ENCODE results near the gene PCSK6. TPM values are rescaled to one million over a fixed set of nuclear protein-coding genes. Genes with fewer than 3 reads are reported as not detected.

Gene PCSK6
- total and polyA plus RNA-seq, 2 donors from 2014 or later, result 3.8 to 7.3 TPM

GRCh38 chr15:101309436-101310160 lies 179.9 kb downstream of the PCSK6 start:
- Histone ChIP-seq H3K36me3 (ENCODE audit: control insufficient read depth in 2 of 3, insufficient read depth in 3 of 3, low read length in 3 of 3) (no peaks in the 10 kb centered on the region), H3K4me3 (ENCODE audit: low read length in 3 of 3) (no peak overlapping the region), H3K9me3 (ENCODE audit: control insufficient read depth in 2 of 3, insufficient read depth in 1 of 3, low read length in 3 of 3) (no peaks in the 10 kb centered on the region), H3K27me3 (ENCODE audit: control insufficient read depth, insufficient read depth, low read length) (no peaks in the 10 kb centered on the region), H3K4me1 (ENCODE audit: control insufficient read depth in 2 of 3, insufficient read depth in 2 of 3, low read depth in 1 of 3, low read length in 3 of 3) (no peaks in the 10 kb centered on the region), H3K9ac (ENCODE audit: low read length in 3 of 3) (no peak overlapping the region), H3K27ac (ENCODE audit: low read depth in 2 of 2, low read length in 2 of 2) (no peak overlapping the region)
- peak in 3 of 5 donors; percentile 6 to 60 (median 22) for DNase-seq
- intact Hi-C loops (cut with DNase I), result loop anchor here (10.0 kb wide), 1 partner anchor 55 kb away; no protein-coding TSS in a partner anchor
- FAIRE-seq, result no peak
- TF ChIP-seq CTCF (IDR thresholded peaks at IDR 0.05; ENCODE audit: borderline replicate concordance, extremely low read depth, insufficient read depth), result no peak

GRCh38 chr15:101308604-101309435 lies 180.7 kb downstream of the PCSK6 start:
- Histone ChIP-seq H3K4me3 (ENCODE audit: low read length in 3 of 3) (no peak overlapping the region), H3K27ac (ENCODE audit: low read depth in 2 of 2, low read length in 2 of 2) (no peak overlapping the region), H3K4me1 (ENCODE audit: control insufficient read depth in 2 of 3, insufficient read depth in 2 of 3, low read depth in 1 of 3, low read length in 3 of 3) (no peaks in the 10 kb centered on the region), H3K9ac (ENCODE audit: low read length in 3 of 3) (no peak overlapping the region), H3K36me3 (ENCODE audit: control insufficient read depth in 2 of 3, insufficient read depth in 3 of 3, low read length in 3 of 3) (no peaks in the 10 kb centered on the region), H3K9me3 (ENCODE audit: control insufficient read depth in 2 of 3, insufficient read depth in 1 of 3, low read length in 3 of 3) (no peaks in the 10 kb centered on the region), H3K27me3 (ENCODE audit: control insufficient read depth, insufficient read depth, low read length) (no peaks in the 10 kb centered on the region)
- DNase-seq, result peak in 2 of 5 donors; percentile 4 to 22
- intact Hi-C loops (cut with DNase I), result loop anchor here (10.0 kb wide), 1 partner anchor 56 kb away; no protein-coding TSS in a partner anchor
- TF ChIP-seq CTCF (IDR thresholded peaks at IDR 0.05; ENCODE audit: borderline replicate concordance, extremely low read depth, insufficient read depth), result no peak
- FAIRE-seq, result no peak

GRCh38 chr15:101307897-101308603 lies 181.5 kb downstream of the PCSK6 start:
- Histone ChIP-seq H3K9me3 (ENCODE audit: control insufficient read depth in 2 of 3, insufficient read depth in 1 of 3, low read length in 3 of 3) (no peaks in the 10 kb centered on the region), H3K27me3 (ENCODE audit: control insufficient read depth, insufficient read depth, low read length) (no peaks in the 10 kb centered on the region), H3K27ac (ENCODE audit: low read depth in 2 of 2, low read length in 2 of 2) (no peak overlapping the region), H3K36me3 (ENCODE audit: control insufficient read depth in 2 of 3, insufficient read depth in 3 of 3, low read length in 3 of 3) (no peaks in the 10 kb centered on the region), H3K4me3 (ENCODE audit: low read length in 3 of 3) (no peak overlapping the region), H3K4me1 (ENCODE audit: control insufficient read depth in 2 of 3, insufficient read depth in 2 of 3, low read depth in 1 of 3, low read length in 3 of 3) (no peaks in the 10 kb centered on the region), H3K9ac (ENCODE audit: low read length in 3 of 3) (no peak overlapping the region)
- intact Hi-C loops (cut with DNase I), result loop anchor here (10.0 kb wide), 1 partner anchor 57 kb away; no protein-coding TSS in a partner anchor
- no peak for TF ChIP-seq CTCF (IDR thresholded peaks at IDR 0.05; ENCODE audit: borderline replicate concordance, extremely low read depth, insufficient read depth)
- FAIRE-seq (no peak), DNase-seq (peak in 2 of 5 donors; percentile 3 to 15)
